ENCODE data around the gene FBXL7. TPM values are rescaled to one million over a fixed set of nuclear protein-coding genes. Genes with fewer than 3 reads are reported as not detected.

Gene FBXL7
- total and polyA plus RNA-seq, 2 donors (not counting 3 experiments of a cell fraction or from before 2014, with no cell fraction given): 23.5 to 32.2 TPM

DNA sequence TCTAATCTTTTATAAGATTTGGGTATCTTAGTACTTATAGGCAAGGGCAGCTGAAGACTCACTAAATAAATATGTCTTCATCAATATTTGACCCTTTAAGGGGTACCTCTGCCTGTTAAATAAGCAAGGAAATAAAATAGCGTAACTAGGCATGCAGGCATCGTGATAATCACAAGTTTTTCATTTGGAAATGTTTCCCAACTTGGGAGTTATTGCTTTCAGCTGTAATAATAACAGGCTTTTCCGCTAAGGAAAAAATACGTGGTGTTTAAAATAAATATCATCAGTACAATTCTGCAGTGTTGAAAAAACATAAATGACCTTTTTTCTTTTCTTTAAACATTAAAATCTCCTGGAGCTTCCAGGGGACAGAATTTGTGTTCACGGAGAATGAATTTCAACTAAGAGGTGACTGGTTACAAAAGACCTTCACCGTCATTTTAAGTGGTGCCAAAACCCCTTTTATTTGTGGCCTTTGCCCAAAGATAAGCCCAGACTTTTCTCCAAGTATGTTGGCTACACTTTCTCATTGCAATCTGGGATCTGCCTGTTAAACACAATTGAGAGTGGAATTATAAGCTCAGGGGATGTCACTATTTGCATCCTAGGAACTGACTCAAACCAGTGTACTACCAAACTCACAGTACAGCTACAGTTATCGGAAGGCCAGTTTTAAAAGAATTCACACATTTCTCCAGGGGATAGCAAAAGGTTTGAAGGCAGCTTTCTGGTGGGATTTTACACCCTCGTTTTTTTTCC is 218.6 kb downstream of the FBXL7 start:
- intact Hi-C loops (cut with micrococcal nuclease): no loop called here
- Histone ChIP-seq H3K27me3 (ENCODE audit: control insufficient read depth in 2 of 2, insufficient read depth in 2 of 2, low read length in 2 of 2) (no peaks in the 10 kb centered on the region), H3K4me3 (replicated peaks in 1 of 3; ENCODE audit: insufficient read depth in 1 of 3, low read depth in 1 of 3, low read length in 3 of 3) (no peak overlapping the region), H3K36me3 (ENCODE audit: control insufficient read depth in 2 of 2, extremely low read depth in 1 of 2, insufficient read depth in 2 of 2, low read length in 2 of 2) (no peaks in the 10 kb centered on the region), H3K79me2 (ENCODE audit: control insufficient read depth, insufficient read depth, low read length) (peaks cover 10% of the 10 kb centered on the region), H3K9me1 (replicated peaks; ENCODE audit: control insufficient read depth, extremely low read depth, insufficient read depth, low read length) (no peaks in the 10 kb centered on the region), H3K9ac (replicated peaks; ENCODE audit: extremely low read depth, insufficient read depth, low read length) (peak overlapping the region; percentile 3), H4K20me1 (replicated peaks; ENCODE audit: control insufficient read depth, extremely low read depth, insufficient read depth, low read length) (peaks cover 4% of the 10 kb centered on the region), H3K4me2 (ENCODE audit: insufficient read depth, low read length) (peak overlapping the region; percentile 64), H3K4me1 (ENCODE audit: control insufficient read depth, extremely low read depth, insufficient read depth, low read length) (peaks cover 27% of the 10 kb centered on the region), H3K9me3 (replicated peaks; ENCODE audit: control insufficient read depth, insufficient read depth, low read length) (no peaks in the 10 kb centered on the region), H3K27ac (ENCODE audit: insufficient read depth, low read depth, low read length) (peak overlapping the region; percentile 35), H2AFZ (ENCODE audit: low read depth, low read length) (peak overlapping the region; percentile 42)
- FAIRE-seq: peak; percentile 15
- no TSS peak for BruUV-seq (replicated peaks)
- no peak for TF ChIP-seq FOS (IDR thresholded peaks at IDR 0.05; ENCODE audit: borderline replicate concordance, insufficient read depth, low read length)
- no peak for TF ChIP-seq POLR2A (IDR thresholded peaks at IDR 0.05; ENCODE audit: low read depth, low read length)
- TF ChIP-seq GATA2 (IDR thresholded peaks at IDR 0.05; ENCODE audit: insufficient read depth, insufficient read length, low read depth, low read length): no peak
- TF ChIP-seq, protein P1, sequence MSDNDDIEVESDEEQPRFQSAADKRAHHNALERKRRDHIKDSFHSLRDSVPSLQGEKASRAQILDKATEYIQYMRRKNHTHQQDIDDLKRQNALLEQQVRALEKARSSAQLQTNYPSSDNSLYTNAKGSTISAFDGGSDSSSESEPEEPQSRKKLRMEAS (IDR thresholded peaks at IDR 0.05; ENCODE audit: insufficient read depth, insufficient read length): no peak
- TF ChIP-seq POLR2AphosphoS5 (IDR thresholded peaks at IDR 0.05; ENCODE audit: insufficient read depth, low read depth, low read length): no peak
- no peak for TF ChIP-seq JUN (IDR thresholded peaks at IDR 0.05; ENCODE audit: borderline replicate concordance, insufficient read depth, insufficient read length, low read depth)
- TF ChIP-seq, protein P2, sequence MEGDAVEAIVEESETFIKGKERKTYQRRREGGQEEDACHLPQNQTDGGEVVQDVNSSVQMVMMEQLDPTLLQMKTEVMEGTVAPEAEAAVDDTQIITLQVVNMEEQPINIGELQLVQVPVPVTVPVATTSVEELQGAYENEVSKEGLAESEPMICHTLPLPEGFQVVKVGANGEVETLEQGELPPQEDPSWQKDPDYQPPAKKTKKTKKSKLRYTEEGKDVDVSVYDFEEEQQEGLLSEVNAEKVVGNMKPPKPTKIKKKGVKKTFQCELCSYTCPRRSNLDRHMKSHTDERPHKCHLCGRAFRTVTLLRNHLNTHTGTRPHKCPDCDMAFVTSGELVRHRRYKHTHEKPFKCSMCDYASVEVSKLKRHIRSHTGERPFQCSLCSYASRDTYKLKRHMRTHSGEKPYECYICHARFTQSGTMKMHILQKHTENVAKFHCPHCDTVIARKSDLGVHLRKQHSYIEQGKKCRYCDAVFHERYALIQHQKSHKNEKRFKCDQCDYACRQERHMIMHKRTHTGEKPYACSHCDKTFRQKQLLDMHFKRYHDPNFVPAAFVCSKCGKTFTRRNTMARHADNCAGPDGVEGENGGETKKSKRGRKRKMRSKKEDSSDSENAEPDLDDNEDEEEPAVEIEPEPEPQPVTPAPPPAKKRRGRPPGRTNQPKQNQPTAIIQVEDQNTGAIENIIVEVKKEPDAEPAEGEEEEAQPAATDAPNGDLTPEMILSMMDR (IDR thresholded peaks at IDR 0.05; ENCODE audit: extremely low read depth in 1 of 2, insufficient read depth in 1 of 2, low read depth in 1 of 2, low read length in 2 of 2): no peak
- TF ChIP-seq EZH2 (IDR thresholded peaks at IDR 0.05; ENCODE audit: borderline replicate concordance, low read depth, low read length, severe bottlenecking): no peak
- TF ChIP-seq MYC (IDR thresholded peaks at IDR 0.05; ENCODE audit: low read depth, low read length): no peak
- peak; percentile 79 for DNase-seq (ENCODE audit: low read depth, low spot score)
- dilution Hi-C loops (cut with MboI; ENCODE audit: extremely low pct_ligation_motif_present, low sequenced_read_pairs): no loop called here
- ChIA-PET CTCF (interaction anchor here (0.7 to 1.6 kb wide), 5 partner anchors 24 to 121 kb away, joined by 3 to 8 read pairs (median 3); no protein-coding TSS in a partner anchor), POLR2A (no interaction called here)

Measured in endothelial cell of umbilical vein (primary cell).